T47D (cell line): ENCODE measurements around the gene NME3.

Experiments
- DNase-seq, 2 experiments: peaks; one replicate each; pipeline versions ENCODE4 v3.0.0 to v3.0.0-alpha.2; 2011 to 2012; ENCODE audit warnings: low read depth in 1 of 2, low spot score in 1 of 2
- JUND ChIP-seq: IDR thresholded peaks from 2 replicates; pipeline ENCODE4 v1.6.1; 2012; ENCODE audit warnings: low read depth
- in situ Hi-C: cut with HindIII; loops from 2 replicates; pipeline ENCODE4 v1.10.0; 2016; ENCODE audit warnings: low sequenced_read_pairs, low pct_unique_long_range_greater_than_20kb

The NME3 gene

DNA sequence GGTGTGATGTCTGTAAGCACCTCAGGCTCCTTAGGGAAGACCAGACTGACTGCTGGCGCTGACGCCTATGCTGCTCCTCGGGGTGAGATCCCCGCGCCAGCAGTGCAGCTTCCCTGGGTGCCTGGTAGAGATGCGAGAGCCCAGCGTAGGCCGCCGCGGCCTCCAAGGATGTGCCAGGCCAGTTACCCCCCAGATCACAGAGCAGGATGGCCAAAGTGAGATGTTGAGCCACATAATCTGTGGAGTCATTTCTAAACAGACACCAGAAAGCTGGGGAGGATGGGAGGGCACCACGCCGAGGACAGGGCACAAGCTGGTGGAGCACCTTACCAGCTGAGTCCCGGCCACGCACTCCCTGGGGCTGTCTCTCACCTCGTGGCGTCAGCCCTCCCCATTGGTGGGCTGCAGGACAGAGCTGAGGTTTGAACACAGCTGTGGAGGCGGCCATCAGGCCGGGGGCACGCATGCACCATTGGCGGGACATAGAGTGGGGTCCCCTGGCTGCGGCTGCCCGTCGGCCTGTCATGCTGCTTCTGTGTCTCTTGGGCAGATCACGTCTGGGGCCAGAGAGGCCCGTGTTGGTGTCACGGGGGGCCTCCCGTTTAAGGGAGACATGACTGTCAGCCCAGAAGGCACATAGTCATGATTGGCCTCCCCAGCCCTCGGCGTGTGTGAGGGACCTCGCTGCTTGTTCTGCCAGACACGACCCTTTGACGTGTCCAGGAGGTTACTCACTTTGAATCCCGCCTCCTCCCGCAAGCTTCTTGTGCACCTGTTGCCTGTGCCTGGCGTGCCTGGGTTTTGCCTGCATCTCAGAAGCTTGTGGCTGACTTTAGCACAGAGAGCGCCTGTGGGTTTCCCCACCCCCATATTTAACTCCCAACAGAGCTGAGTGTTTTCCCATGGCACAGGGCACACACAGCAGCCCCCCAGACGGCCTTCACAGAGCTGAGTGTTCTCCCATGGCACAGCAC, 43.4 kb downstream of the NME3 start:
- TF ChIP-seq JUND, result no peak
- in situ Hi-C loops, result no loop called here
- no peak for DNase-seq

GRCh38 chr16:1726661-1727502, 44.5 kb downstream of the NME3 start:
- in situ Hi-C loops, result no loop called here
- no peak for TF ChIP-seq JUND
- DNase-seq, result no peak

- no peak for TF ChIP-seq JUND
- DNase-seq, result no peak
- in situ Hi-C loops, result no loop called here
Measured at GRCh38 chr16:1724491-1724890, 46.9 kb downstream of the NME3 start.

DNA sequence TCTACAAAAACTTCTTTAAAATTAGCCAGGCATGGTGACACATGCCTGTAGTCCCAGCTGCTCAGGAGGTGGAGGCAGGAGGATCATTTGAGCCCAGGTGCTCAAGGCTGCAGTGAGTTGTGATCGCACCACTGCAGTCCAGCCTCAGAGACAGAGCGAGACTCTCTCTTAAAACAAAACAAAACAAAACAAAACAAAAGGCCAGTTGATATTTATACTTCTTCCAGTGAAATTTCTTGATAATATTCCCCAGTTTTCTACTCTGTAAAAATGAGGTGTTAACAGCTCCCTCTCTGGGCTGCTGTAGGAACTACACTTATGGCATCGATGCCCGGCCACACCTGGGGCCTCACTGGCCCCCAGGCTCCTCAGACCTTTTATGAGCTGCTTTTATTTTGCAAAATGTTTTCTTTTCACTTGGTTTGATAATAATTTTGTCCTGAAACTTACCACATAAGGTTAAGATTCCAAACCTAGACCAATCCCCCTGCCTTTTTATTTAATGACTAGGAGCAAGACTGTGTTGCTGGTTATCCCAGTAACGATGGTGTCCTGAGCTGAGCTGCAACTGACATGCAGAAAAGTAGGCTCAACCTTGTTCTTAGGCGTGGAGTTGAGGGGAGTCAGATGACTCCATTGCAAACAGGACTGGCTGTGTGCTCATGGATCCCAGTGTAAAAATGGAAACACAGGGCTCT, 47.7 kb downstream of the NME3 start:
- peak; percentile 50 to 55 for DNase-seq
- TF ChIP-seq JUND, result no peak
- in situ Hi-C loops, result no loop called here

DNA sequence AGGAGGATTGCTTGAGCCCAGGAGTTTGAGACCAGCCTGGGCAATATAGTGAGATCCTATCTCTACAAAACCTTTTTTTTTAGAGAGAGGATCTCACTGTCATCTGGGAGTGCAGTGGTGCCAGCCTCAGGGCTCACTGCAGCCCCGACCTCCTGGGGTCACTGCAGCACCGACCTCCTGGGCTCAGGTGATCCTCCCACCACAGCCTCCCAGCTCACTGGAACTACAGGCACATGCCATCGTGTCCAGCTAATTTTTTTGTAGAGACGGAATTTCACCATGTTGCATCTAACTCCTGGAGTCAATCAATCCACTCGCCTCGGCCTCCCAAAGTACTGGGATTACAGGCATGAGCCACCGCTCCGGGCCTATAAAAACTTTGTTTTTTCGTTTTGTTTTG, 50.0 kb downstream of the NME3 start:
- no peak for DNase-seq
- no peak for TF ChIP-seq JUND
- in situ Hi-C loops, result no loop called here
